Measurements from ENCODE around the gene HTRA3.

The HTRA3 gene

GRCh38 chr4:8355864-8356565 lies 86.5 kb downstream of the HTRA3 start:
- no peak for DNase-seq (ENCODE audit: low read depth in 2 of 2)

Data from stimulated activated CD4-positive, alpha-beta T cell treated with anti-CD3 and anti-CD28 coated beads, Interleukin-4, amount 100 ng/mL, for 48 hours (primary cell).